ENCODE measurements around the gene GK2. TPM values are rescaled to one million over a fixed set of nuclear protein-coding genes. Genes with fewer than 3 reads are reported as not detected.

GK2 gene
- total and polyA plus RNA-seq, 2 of the 4 experiments (the other 2 are of a cell fraction), result not detected

DNA sequence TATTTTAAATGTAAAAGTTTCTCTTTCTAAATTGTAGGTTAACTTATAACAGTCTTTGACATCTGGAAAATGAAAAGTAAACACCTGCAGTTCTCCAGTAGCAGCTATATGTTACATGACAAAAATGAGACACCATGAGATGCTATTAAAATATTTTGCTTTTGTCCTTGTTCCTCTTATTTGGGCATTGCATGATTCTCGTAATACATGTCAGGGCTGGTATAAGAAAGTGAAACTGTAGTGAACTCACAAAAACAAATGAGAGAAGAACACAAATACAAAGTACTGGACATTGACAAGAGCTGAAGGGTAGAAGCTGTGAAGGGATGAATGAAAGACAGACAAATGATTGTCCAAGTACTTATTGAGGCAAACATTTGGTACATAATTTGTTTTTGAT is 9.0 kb downstream of the GK2 start:
- H4K20me1 ChIP-seq (ENCODE audit: insufficient read depth, low read length), result no peaks in the 10 kb centered on the region
- no peak overlapping the region for H2BK120ac ChIP-seq (ENCODE audit: low read depth, low read length)
- dilution Hi-C loops (cut with HindIII; ENCODE audit: low sequenced_read_pairs, unreplicated experiment), result no loop called here
- H3K9me3 ChIP-seq (ENCODE audit: control insufficient read depth, insufficient read depth, low read length), result no peaks in the 10 kb centered on the region
- H3K36me3 ChIP-seq (ENCODE audit: control insufficient read depth, insufficient read depth, low read length), result no peaks in the 10 kb centered on the region
- H3K23ac ChIP-seq (ENCODE audit: low read depth, low read length), result no peak overlapping the region
- in situ Hi-C loops (cut with MboI; ENCODE audit: low sequenced_read_pairs), result no loop called here
- H3K4me3 ChIP-seq (ENCODE audit: insufficient read depth, low read depth, low read length), result no peak overlapping the region
- H3K4ac ChIP-seq (ENCODE audit: low read depth, low read length), result no peak overlapping the region
- H4K91ac ChIP-seq (ENCODE audit: insufficient read depth, low read depth, low read length), result no peak overlapping the region
- H3K4me2 ChIP-seq (ENCODE audit: low read depth, low read length), result no peak overlapping the region
- TF ChIP-seq USF2 (IDR thresholded peaks at IDR 0.05; ENCODE audit: low read depth, low read length), result no peak
- no peak for TF ChIP-seq CEBPB (IDR thresholded peaks at IDR 0.05; ENCODE audit: low read depth, low read length)
- no peak for TF ChIP-seq RFX5 (IDR thresholded peaks at IDR 0.05; ENCODE audit: low read depth, low read length)
- no peak for TF ChIP-seq MXI1 (IDR thresholded peaks at IDR 0.05; ENCODE audit: borderline replicate concordance, low read depth, low read length)
- TF ChIP-seq MAZ (IDR thresholded peaks at IDR 0.05; ENCODE audit: borderline replicate concordance, low read depth, low read length), result no peak
- TF ChIP-seq SMC3 (IDR thresholded peaks at IDR 0.05; ENCODE audit: low read depth, low read length), result no peak
- no peak for TF ChIP-seq BHLHE40 (IDR thresholded peaks at IDR 0.05; ENCODE audit: low read depth, low read length)
- no peak for TF ChIP-seq POLR2A (IDR thresholded peaks at IDR 0.05; ENCODE audit: low read depth, low read length)
- TF ChIP-seq, protein P1, sequence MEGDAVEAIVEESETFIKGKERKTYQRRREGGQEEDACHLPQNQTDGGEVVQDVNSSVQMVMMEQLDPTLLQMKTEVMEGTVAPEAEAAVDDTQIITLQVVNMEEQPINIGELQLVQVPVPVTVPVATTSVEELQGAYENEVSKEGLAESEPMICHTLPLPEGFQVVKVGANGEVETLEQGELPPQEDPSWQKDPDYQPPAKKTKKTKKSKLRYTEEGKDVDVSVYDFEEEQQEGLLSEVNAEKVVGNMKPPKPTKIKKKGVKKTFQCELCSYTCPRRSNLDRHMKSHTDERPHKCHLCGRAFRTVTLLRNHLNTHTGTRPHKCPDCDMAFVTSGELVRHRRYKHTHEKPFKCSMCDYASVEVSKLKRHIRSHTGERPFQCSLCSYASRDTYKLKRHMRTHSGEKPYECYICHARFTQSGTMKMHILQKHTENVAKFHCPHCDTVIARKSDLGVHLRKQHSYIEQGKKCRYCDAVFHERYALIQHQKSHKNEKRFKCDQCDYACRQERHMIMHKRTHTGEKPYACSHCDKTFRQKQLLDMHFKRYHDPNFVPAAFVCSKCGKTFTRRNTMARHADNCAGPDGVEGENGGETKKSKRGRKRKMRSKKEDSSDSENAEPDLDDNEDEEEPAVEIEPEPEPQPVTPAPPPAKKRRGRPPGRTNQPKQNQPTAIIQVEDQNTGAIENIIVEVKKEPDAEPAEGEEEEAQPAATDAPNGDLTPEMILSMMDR (conservative IDR thresholded peaks at IDR 0.05; ENCODE audit: low read depth, low read length), result no peak
- H3K27me3 ChIP-seq (ENCODE audit: control insufficient read depth, insufficient read depth, low read length), result no peaks in the 10 kb centered on the region
- H2BK20ac ChIP-seq (ENCODE audit: low read depth, low read length), result no peak overlapping the region
- H3K4me1 ChIP-seq (ENCODE audit: control insufficient read depth, insufficient read depth, low read length), result no peaks in the 10 kb centered on the region
- DNase-seq (no peak), ATAC-seq (ENCODE audit: low read depth) (no peak)
- no peak overlapping the region for H4K5ac ChIP-seq (ENCODE audit: low read depth, low read length)
- no peaks in the 10 kb centered on the region for H3K9me1 ChIP-seq (ENCODE audit: insufficient read depth, low read length)
- intact Hi-C loops (cut with micrococcal nuclease), result no loop called here
- WGBS, 2 experiments (ENCODE audit: extremely low coverage in 2 of 2, insufficient read length in 1 of 2), result no CpG with 5 or more reads among the region's 1 CpG
- H3K14ac ChIP-seq (replicated peaks; ENCODE audit: low read depth, low read length), result no peak overlapping the region
- POLR2A ChIA-PET (ENCODE audit: unreplicated experiment), result no interaction called here
- no peak overlapping the region for H2BK15ac ChIP-seq (ENCODE audit: low read depth, low read length)
- H2AFZ ChIP-seq (replicated peaks; ENCODE audit: low read length, poor library complexity), result no peak overlapping the region
- H3K18ac ChIP-seq (ENCODE audit: low read depth, low read length), result no peak overlapping the region
- no peak overlapping the region for H2AK5ac ChIP-seq (ENCODE audit: low read depth, low read length)
- no peak overlapping the region for H2AK9ac ChIP-seq (replicated peaks; ENCODE audit: low read depth, low read length, poor library complexity)
- no peak overlapping the region for H3K9ac ChIP-seq (ENCODE audit: low read depth, low read length)
- no peak overlapping the region for H3K27ac ChIP-seq (ENCODE audit: insufficient read depth, low read length)
- BruUV-seq (replicated peaks), result no TSS peak
- no peak overlapping the region for H3K56ac ChIP-seq (ENCODE audit: extremely low read depth, insufficient read depth, low read length)
- CTCF ChIA-PET, result interaction anchor here (0.6 kb wide), 1 partner anchor 91 kb away, joined by 3 read pairs; no protein-coding TSS in a partner anchor
- no peaks in the 10 kb centered on the region for H3K79me1 ChIP-seq (ENCODE audit: low read depth in 1 of 2, low read length in 2 of 2)
- no peak overlapping the region for H4K8ac ChIP-seq (ENCODE audit: low read depth in 2 of 2, low read length in 2 of 2)
- H2BK5ac ChIP-seq (ENCODE audit: low read depth, low read length, poor library complexity, severe bottlenecking), result no peak overlapping the region
